ENCODE measurements around the gene CWF19L2.

The CWF19L2 gene

GRCh38 chr11:107293677-107294344, 163.8 kb downstream of the CWF19L2 start:
- no peak for DNase-seq (ENCODE audit: low spot score)

GRCh38 chr11:107282195-107282594, 175.4 kb downstream of the CWF19L2 start:
- DNase-seq (ENCODE audit: low spot score): no peak

All from CD4-positive, alpha-beta T cell treated with Interleukin-15 for 4 hours (primary cell).